Neutrophil (primary cell): Measurements from ENCODE around the gene MAST1.

Experiments used
- H3K27ac ChIP-seq: fragments of 200-600 bp; sonication (generic); 2 replicates; pipeline ENCODE4 v1.5.1; 2016; ENCODE audit warnings: mild to moderate bottlenecking, moderate library complexity
- H3K27me3 ChIP-seq: fragments of 200-600 bp; sonication (generic); 2 replicates; pipeline ENCODE4 v1.6.0; 2016; ENCODE audit warnings: mild to moderate bottlenecking
- H3K36me3 ChIP-seq: fragments of 200-600 bp; sonication (generic); 2 replicates; pipeline ENCODE4 v1.5.1; 2017
- H3K4me1 ChIP-seq, 2 experiments: fragments of 200-600 bp in 1 of 2; sonication (generic) in 1 of 2; 1 replicate in 1 of 2; 2 replicates in 1 of 2; pipeline versions ENCODE4 v1.5.1 to v1.6.1; 2013 to 2016; ENCODE audit warnings: low read depth in 1 of 2, low read length in 1 of 2, mild to moderate bottlenecking in 1 of 2, moderate library complexity in 1 of 2; ENCODE audit not compliant: control insufficient read depth in 1 of 2, insufficient read depth in 1 of 2
- H3K4me3 ChIP-seq, 2 experiments: fragments of 200-600 bp in 1 of 2; sonication (generic) in 1 of 2; 1 replicate in 1 of 2; 2 replicates in 1 of 2; pipeline ENCODE4 v1.5.1; 2013 to 2016; ENCODE audit warnings: low read depth in 1 of 2, low read length in 1 of 2, mild to moderate bottlenecking in 1 of 2, moderate library complexity in 1 of 2
- H3K9me3 ChIP-seq: fragments of 200-600 bp; sonication (generic); 2 replicates; pipeline ENCODE4 v1.5.1; 2016
- CTCF ChIP-seq: fragments of 200-600 bp; sonication (generic); IDR thresholded peaks from 2 replicates; pipeline ENCODE4 v1.5.1; 2016; ENCODE audit warnings: antibody characterized with exemption

MAST1 gene

GRCh38 chr19:12825254-12826131 lies 12.8 kb upstream of the MAST1 start:
- H3K27ac ChIP-seq, result no peak overlapping the region
- TF ChIP-seq CTCF, result no peak
- H3K4me1 ChIP-seq, result peaks cover 3 to 5% of the 10 kb centered on the region in 2 experiments
- no peaks in the 10 kb centered on the region for H3K9me3 ChIP-seq
- peaks cover 66% of the 10 kb centered on the region for H3K27me3 ChIP-seq
- no peaks in the 10 kb centered on the region for H3K36me3 ChIP-seq
- no peak overlapping the region for H3K4me3 ChIP-seq

- H3K4me1 ChIP-seq, result peaks cover 3 to 5% of the 10 kb centered on the region in 2 experiments
- H3K27ac ChIP-seq, result no peak overlapping the region
- H3K27me3 ChIP-seq, result peaks cover 96% of the 10 kb centered on the region
- no peak for TF ChIP-seq CTCF
- H3K4me3 ChIP-seq, result no peak overlapping the region
- no peaks in the 10 kb centered on the region for H3K9me3 ChIP-seq
- H3K36me3 ChIP-seq, result no peaks in the 10 kb centered on the region
Measured at GRCh38 chr19:12828494-12828893, 9.8 kb upstream of the MAST1 start.

- Histone ChIP-seq H3K27ac (no peak overlapping the region), H3K4me1 (peaks cover 0 to 4% of the 10 kb centered on the region in 2 experiments), H3K4me3 (no peak overlapping the region), H3K27me3 (peaks cover 100% of the 10 kb centered on the region), H3K9me3 (no peaks in the 10 kb centered on the region), H3K36me3 (no peaks in the 10 kb centered on the region)
- TF ChIP-seq CTCF, result no peak
Measured at GRCh38 chr19:12833418-12833737, 4.9 kb upstream of the MAST1 start.

- Histone ChIP-seq H3K9me3 (no peaks in the 10 kb centered on the region), H3K36me3 (no peaks in the 10 kb centered on the region), H3K4me3 (peak overlapping the region in 1 of 2 experiments; percentile 35), H3K4me1 (peaks cover 0 to 10% of the 10 kb centered on the region in 2 experiments), H3K27ac (no peak overlapping the region), H3K27me3 (peaks cover 100% of the 10 kb centered on the region)
- no peak for TF ChIP-seq CTCF
Measured at GRCh38 chr19:12833738-12834565, 4.4 kb upstream of the MAST1 start.

- peaks cover 100% of the 10 kb centered on the region for H3K27me3 ChIP-seq
- no peaks in the 10 kb centered on the region for H3K9me3 ChIP-seq
- H3K4me3 ChIP-seq, result peak within 1 kb of the TSS in 1 of 2 experiments; percentile 35
- peaks cover 0 to 10% of the 10 kb centered on the region in 2 experiments for H3K4me1 ChIP-seq
- no peak for TF ChIP-seq CTCF
- no peak within 1 kb of the TSS for H3K27ac ChIP-seq
- H3K36me3 ChIP-seq, result no peaks in the 10 kb centered on the region
Measured at GRCh38 chr19:12834566-12834943, 3.8 kb upstream of the MAST1 start, which contains the start of gene RTBDN. TSS of gene RTBDN (minus strand) at chr19:12834579. CDS start at chr19:12829979, 4,600 bp downstream.
